Brain microvascular endothelial cell (primary cell): ENCODE measurements around the gene IRF2BP1.
"Not testable (repeated sequence)": the region's sequence is repeated elsewhere in the genome, so short reads cannot be mapped to it uniquely, and the experiment has no call there.

Experiments
- DNase-seq: peaks from one replicate; pipeline ENCODE4 v3.0.0-alpha.2; 2020
- H3K27ac ChIP-seq: fragments of 250-450 bp; sonication (Bioruptor Pico); 2 replicates; pipeline ENCODE4 v1.5.1; 2020; ENCODE audit warnings: mild to moderate bottlenecking, moderate library complexity
- H3K27me3 ChIP-seq: fragments of 250-450 bp; sonication (Bioruptor Pico); replicated peaks from 2 replicates; pipeline ENCODE4 v1.5.1; 2020; ENCODE audit warnings: mild to moderate bottlenecking
- H3K36me3 ChIP-seq: fragments of 250-450 bp; sonication (Bioruptor Pico); replicated peaks from 2 replicates; pipeline ENCODE4 v1.5.1; 2020; ENCODE audit warnings: mild to moderate bottlenecking
- H3K4me3 ChIP-seq: 2 replicates; pipeline ENCODE4 v1.5.1; 2011; ENCODE audit warnings: low read depth, mild to moderate bottlenecking, control low read depth, low read length, moderate library complexity
- CTCF ChIP-seq: IDR thresholded peaks from 2 replicates; pipeline ENCODE4 v1.5.1; 2011; ENCODE audit warnings: low read depth, mild to moderate bottlenecking, moderate library complexity, low read length, control low read depth, inconsistent platforms; ENCODE audit errors: missing control alignments
- in situ Hi-C: cut with HindIII; loops from 2 replicates; pipeline ENCODE4 v1.10.0; 2017; ENCODE audit warnings: low sequenced_read_pairs, low pct_ligation_motif_present

The IRF2BP1 gene

DNA sequence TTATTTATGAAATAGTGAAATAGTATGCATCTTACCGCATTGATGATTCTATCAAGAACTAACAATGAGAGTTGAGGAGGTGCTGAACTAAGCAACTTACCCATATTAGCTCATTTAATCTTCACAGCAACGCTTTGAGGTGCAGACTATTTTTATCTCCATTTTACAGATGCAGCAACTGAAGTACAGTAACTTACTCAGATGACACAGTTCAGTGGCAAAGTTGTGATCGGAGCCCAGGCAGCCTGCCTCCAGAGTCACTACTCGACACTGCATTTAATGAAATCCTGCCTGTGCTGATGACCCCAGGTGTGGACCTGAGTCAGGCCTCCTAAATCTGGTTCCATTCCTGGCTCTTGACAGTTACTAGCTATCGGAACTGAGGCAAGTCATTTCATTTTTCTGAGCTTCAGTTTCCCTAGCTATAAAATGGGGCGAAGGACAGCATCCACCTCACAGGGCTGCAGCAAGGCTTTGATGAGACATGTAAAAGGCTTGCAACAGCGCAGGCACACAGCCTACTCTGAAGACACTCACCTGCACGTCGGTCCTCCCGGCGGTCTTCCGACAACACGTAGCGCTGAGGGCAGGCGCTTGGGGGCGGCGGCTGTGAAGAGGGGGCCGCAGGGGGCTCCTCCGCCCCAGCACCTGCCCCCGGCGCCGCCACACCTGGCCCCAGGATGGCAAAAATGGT lies 14.9 kb upstream of the IRF2BP1 start:
- no peaks in the 10 kb centered on the region for H3K27me3 ChIP-seq
- H3K36me3 ChIP-seq: peaks cover 14% of the 10 kb centered on the region
- DNase-seq: no peak
- TF ChIP-seq CTCF: no peak
- H3K27ac ChIP-seq: no peak overlapping the region
- peak overlapping the region; percentile 76 for H3K4me3 ChIP-seq
- in situ Hi-C loops: no loop called here

GRCh38 chr19:45899919-45900589 lies 14.1 kb upstream of the IRF2BP1 start:
- Histone ChIP-seq H3K36me3 (peaks cover 14% of the 10 kb centered on the region), H3K27me3 (no peaks in the 10 kb centered on the region), H3K4me3 (no peak overlapping the region), H3K27ac (no peak overlapping the region)
- TF ChIP-seq CTCF: no peak
- in situ Hi-C loops: no loop called here
- DNase-seq: no peak

GRCh38 chr19:45899253-45899652 lies 13.3 kb upstream of the IRF2BP1 start:
- no peak overlapping the region for H3K4me3 ChIP-seq
- peaks cover 14% of the 10 kb centered on the region for H3K36me3 ChIP-seq
- H3K27ac ChIP-seq: no peak overlapping the region
- DNase-seq: no peak
- no peaks in the 10 kb centered on the region for H3K27me3 ChIP-seq
- no peak for TF ChIP-seq CTCF
- in situ Hi-C loops: no loop called here

- Histone ChIP-seq H3K27me3 (no peaks in the 10 kb centered on the region), H3K27ac (no peak overlapping the region), H3K36me3 (peaks cover 14% of the 10 kb centered on the region), H3K4me3 (no peak overlapping the region)
- in situ Hi-C loops: no loop called here
- no peak for TF ChIP-seq CTCF
- DNase-seq: no peak
Measured at GRCh38 chr19:45897261-45897812, 11.4 kb upstream of the IRF2BP1 start.

DNA sequence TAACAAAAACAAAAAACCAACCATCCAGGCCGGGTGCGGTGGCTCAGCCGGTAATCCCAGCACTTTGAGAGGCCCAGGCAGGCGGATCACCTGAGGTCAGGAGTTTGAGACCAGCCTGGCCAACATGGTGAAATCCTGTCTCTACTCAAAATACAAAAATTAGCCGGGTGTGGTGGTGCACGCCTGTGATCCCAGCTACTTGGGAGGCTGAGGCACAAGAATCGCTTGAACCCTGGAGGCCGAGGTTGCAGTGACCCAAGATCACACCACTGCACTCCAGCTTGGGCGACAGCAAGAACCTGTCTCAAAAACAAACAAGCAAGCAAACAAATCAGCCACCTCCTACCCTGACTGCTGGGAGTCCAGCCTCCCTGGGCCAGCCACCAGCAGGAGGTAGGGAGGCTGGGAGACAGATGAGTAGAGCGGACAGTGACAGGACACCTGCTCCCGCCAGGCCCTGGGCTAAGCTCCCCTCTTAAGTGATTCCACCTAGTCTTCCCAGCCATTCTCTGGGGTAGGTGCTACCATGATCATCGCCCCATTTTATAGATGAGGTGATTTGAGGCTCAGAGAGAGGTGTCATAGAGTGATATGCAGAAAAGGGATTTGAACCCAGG lies 10.2 kb upstream of the IRF2BP1 start:
- H3K27ac ChIP-seq, H3K4me3 ChIP-seq, DNase-seq, in situ Hi-C loops, H3K27me3 ChIP-seq: not testable (repeated sequence)
- peaks cover 14% of the 10 kb centered on the region for H3K36me3 ChIP-seq

DNA sequence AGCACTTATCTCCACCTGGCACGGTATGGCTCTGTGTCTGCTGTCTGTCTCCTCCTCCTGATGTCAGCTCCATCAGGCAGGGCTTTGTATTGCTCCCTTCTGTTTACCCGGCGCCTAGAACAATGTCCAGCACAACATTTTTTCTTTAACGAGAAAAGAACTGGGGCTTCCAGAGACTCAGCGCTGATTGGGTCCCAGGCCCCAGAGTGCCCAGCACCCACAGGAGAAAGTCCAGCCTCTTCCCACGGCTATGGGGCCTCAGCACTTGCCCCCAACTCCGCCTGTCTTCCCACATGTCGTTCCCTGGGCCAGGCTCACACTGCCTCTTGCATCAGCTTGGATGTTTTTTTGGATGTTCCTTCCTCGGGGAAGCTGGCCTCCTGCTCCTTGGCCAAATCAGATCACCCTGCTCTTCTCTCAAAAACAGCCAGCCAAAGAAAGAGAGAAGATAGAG lies 9.6 kb upstream of the IRF2BP1 start:
- TF ChIP-seq CTCF: no peak
- in situ Hi-C loops: no loop called here
- H3K36me3 ChIP-seq: peaks cover 12% of the 10 kb centered on the region

More for the DNA sequence above, 9.6 kb upstream of the IRF2BP1 start:
- DNase-seq: no peak
- Histone ChIP-seq H3K27me3 (no peaks in the 10 kb centered on the region), H3K4me3 (no peak overlapping the region), H3K27ac (no peak overlapping the region)
